ENCODE data around the gene CLIP4.
"Not testable (repeated sequence)": the region's sequence is repeated elsewhere in the genome, so short reads cannot be mapped to it uniquely, and the experiment has no call there.

CLIP4 gene

GRCh38 chr2:29100564-29100963 is 14.7 kb upstream of the CLIP4 start:
- no peak for DNase-seq

GRCh38 chr2:29104688-29105087 is 10.5 kb upstream of the CLIP4 start:
- no peak for DNase-seq

GRCh38 chr2:29105375-29105774 is 9.8 kb upstream of the CLIP4 start:
- DNase-seq, result no peak

- DNase-seq, result no peak
These were observed 9.0 kb upstream of the CLIP4 start for GRCh38 chr2:29106256-29106655.

- no peak for DNase-seq
These were observed 8.2 kb upstream of the CLIP4 start for GRCh38 chr2:29106980-29107388.

GRCh38 chr2:29107547-29107946 is 7.7 kb upstream of the CLIP4 start:
- not testable (repeated sequence) for DNase-seq

- DNase-seq, result no peak
These were observed 7.0 kb upstream of the CLIP4 start for GRCh38 chr2:29108225-29108624.

GRCh38 chr2:29109246-29109645 is 6.0 kb upstream of the CLIP4 start:
- no peak for DNase-seq

- no peak for DNase-seq
These were observed 4.2 kb upstream of the CLIP4 start for GRCh38 chr2:29110916-29111535.

GRCh38 chr2:29112379-29112778 is 2.8 kb upstream of the CLIP4 start:
- DNase-seq, result no peak

GRCh38 chr2:29113027-29113686 is 2.1 kb upstream of the CLIP4 start:
- no peak for DNase-seq

GRCh38 chr2:29113891-29114321 is 1.3 kb upstream of the CLIP4 start:
- no peak for DNase-seq

- no peak for DNase-seq
These were observed 649 bp upstream of the CLIP4 start for GRCh38 chr2:29114586-29114945.

- peak; percentile 59 for DNase-seq
These were observed 874 bp downstream of the CLIP4 start for GRCh38 chr2:29115797-29116781.

- DNase-seq, result no peak
These were observed 2.6 kb downstream of the CLIP4 start for GRCh38 chr2:29117636-29118303.

GRCh38 chr2:29119211-29119610 is 4.0 kb downstream of the CLIP4 start:
- DNase-seq, result no peak

GRCh38 chr2:29120846-29121245 is 5.6 kb downstream of the CLIP4 start:
- DNase-seq, result no peak

GRCh38 chr2:29123617-29124349 is 8.6 kb downstream of the CLIP4 start:
- DNase-seq, result no peak

- no peak for DNase-seq
These were observed 9.3 kb downstream of the CLIP4 start for GRCh38 chr2:29124504-29124903.

- no peak for DNase-seq
These were observed 14.5 kb downstream of the CLIP4 start for GRCh38 chr2:29129586-29130281.

GRCh38 chr2:29130295-29130694 is 15.1 kb downstream of the CLIP4 start:
- peak; percentile 29 for DNase-seq

- no peak for DNase-seq
These were observed 19.7 kb downstream of the CLIP4 start for GRCh38 chr2:29134933-29135332.
